Stimulated activated CD4-positive, alpha-beta T cell treated with anti-CD3 and anti-CD28 coated beads, Interleukin-2, amount 100 ng/mL, for 24 hours (primary cell): ENCODE data around the gene GARRE1.
A peak's percentile ranks its signal among the peaks of the same experiment; 100 is the strongest.
"Not testable (repeated sequence)": the region's sequence is repeated elsewhere in the genome, so short reads cannot be mapped to it uniquely, and the experiment has no call there.

Source experiments
- DNase-seq, 2 donors: peaks; one replicate each; pipeline ENCODE4 v3.0.0-alpha.2; 2020

The GARRE1 gene

DNA sequence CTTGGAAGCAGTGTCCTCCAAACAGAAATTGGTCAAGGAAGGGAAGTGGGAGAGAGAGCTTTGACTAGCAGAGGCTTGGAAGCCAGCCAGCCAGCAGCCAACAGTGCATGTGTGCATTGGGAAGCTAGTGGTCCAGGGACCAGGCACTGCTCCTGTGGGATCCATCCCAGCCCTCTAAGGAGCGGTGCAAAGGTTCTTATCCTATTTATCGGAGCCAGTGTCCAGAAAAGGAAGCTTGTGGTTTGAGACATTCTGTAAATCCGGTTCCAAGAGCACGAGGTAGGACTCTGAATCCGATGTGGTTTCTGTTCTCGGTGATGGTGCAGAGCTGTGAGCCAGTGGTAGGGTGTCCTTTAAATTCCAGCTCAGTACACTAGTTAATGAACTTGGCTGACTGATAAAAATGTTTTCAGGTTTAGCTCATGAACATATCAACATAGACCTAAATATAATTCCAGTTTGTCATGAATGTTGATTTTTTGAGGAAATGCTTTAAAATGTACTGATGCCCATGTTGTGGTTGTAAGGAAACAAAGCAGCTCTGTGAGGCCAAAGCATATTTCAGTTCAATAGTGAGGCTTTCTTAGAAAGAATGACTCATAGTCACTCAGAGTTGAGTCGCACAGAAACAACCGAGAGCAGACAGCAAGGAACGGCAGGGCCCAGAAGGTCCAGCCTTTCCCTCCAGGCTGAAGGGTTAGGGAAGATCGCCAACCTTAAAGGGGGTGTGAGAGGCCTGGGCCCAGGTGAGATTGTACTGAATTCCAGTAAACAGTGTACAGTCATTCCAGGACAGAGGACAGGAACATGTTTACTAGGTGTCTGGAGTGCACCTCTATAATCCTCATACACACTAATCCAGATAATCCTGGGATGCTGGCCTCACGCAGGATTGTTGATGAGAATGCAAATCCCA is 21.5 kb upstream of the GARRE1 start:
- DNase-seq, result peak; percentile 24 to 26

GRCh38 chr19:34235425-34235940 is 18.9 kb upstream of the GARRE1 start:
- DNase-seq, result no peak

GRCh38 chr19:34236035-34236987 is 18.0 kb upstream of the GARRE1 start:
- no peak for DNase-seq

- no peak for DNase-seq
These were observed 17.1 kb upstream of the GARRE1 start for GRCh38 chr19:34237283-34237682.

DNA sequence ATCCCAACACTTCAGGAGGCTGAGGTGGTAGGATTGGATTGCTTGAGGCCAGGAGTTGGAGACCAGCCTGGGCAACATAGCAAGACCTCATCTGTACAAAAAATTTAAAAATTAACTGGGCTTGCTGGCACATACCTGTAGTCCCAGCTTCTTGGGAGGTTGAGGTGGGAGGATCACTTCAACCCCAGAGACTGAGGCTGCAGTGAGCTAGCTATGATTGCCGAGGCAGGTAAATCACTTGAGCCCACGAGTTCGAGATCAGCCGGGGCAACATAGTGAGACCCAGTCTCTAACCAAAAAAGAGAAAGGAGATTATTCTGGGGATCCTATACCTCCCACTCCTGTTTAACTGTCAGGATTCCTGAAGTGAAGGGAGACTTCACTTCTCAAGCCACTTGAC is 16.4 kb upstream of the GARRE1 start:
- no peak for DNase-seq

DNA sequence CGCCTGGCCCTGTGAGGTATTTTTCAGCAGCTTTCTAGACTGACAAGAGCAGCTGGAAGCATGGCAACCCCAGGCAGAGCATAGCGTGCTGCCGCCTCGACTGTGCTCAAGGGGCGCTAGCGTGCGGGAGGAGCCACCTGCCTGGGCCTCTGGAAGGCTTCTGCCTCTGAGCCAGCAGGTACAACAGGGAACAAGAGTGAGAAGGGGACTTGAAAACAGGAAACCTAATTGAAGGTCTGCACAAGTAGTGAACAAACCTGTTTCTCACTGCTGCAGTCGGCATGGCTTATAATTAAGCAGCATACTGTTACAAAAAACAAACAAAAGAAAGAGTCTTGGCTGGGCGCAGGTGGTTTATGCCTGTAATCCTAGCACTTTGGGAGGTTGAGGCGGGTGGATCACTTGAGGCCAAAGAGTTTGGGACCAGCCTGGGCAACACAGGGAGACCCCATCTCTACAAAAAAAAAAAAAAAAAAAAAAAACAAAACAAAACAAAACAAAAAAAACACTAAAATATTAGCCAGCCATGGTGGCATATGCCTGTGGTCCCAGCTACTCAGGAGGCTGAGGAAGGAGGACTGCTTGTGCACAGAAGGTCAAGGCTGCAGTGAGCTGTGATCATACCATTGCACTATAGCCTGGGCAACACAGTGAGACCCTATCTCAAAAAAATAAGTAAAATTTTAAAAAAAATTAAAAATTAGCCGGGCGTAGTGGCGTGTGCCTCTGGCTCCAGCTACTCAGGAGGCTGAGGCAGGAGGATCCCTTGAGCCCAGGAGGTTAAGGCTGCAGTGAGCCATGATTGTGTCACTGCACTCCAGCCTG is 12.6 kb upstream of the GARRE1 start:
- peak in 1 of 2 donors; percentile 31 for DNase-seq

- DNase-seq, result not testable (repeated sequence)
These were observed 11.0 kb upstream of the GARRE1 start for GRCh38 chr19:34243138-34243875.

GRCh38 chr19:34243876-34244578 is 10.3 kb upstream of the GARRE1 start:
- DNase-seq, result no peak

DNA sequence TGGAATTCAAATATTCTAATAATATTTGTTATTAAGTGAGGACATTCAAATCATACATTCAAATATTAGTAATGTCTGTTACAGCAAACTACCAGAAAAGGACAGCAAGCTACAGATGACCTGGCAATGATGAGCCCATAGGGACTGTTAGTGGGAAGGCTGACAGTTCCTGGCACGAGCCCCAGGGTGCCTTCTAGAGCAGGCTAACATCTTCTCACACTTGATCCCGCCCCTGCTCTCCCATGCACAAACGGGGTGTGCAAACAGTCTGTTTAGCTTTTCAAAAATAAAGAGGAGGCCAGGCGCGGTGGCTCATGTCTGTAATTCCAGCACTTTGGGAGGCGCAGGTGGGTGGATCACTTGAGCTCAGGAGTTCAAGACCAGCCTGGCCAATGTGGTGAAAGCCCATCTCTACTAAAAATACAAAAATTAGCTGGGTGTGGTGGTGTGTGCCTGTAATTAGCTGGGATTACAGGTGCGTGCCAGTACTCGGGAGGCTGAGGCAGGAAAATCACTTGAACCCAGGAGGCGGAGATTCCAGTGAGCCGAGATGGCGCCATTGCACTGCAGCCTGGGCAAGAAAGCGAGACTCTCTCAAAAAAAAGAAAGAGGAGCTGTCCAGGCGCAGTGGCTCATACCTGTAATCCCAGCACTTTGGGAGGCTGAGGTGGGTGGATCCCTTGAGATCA is 9.6 kb upstream of the GARRE1 start:
- DNase-seq, result no peak

DNA sequence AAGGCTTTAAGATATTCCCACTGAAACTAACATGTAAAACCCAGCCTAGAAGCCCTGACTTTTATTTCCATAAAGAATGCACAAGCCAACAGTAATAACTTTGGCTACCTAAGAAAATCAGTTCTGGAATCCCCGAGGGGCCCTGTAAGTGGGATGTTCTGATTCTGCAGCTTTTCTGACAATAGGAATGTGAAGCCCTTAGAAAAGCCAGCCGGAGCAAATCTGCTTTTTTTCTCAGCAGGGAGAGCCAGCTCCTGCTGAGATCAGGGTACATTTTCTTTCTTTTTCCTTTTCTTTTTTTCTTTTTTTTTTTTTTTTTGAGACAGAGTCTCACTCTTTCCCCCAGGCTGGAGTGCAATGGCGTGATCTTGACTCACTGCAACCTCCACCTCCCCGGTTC is 8.0 kb upstream of the GARRE1 start:
- DNase-seq, result no peak

DNA sequence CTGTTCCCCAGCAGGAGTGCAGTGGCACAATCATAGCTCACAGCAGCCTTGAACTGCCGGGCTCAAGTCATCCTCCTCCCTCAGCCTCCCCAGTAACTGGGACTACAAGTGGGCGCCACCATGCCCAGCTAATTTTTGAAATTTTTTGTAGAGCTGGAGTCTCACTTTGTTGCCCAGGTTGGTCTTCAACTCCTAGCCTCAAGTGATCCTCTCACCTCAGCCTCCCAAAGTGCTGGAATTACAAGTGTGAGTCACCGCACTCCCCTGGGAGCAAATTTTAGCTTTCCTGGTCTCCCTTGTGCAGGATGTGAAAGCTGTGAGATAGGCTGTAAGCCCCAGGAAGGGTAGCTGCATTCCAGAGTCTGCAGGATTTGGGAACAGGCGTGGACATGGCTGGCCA is 5.4 kb upstream of the GARRE1 start:
- no peak for DNase-seq

- DNase-seq, result not testable (repeated sequence)
These were observed 1.2 kb upstream of the GARRE1 start for GRCh38 chr19:34253167-34253566.

- DNase-seq, result not testable (repeated sequence)
These were observed 691 bp upstream of the GARRE1 start for GRCh38 chr19:34253681-34254045.

- peak; percentile 39 to 54 for DNase-seq
These were observed 511 bp downstream of the GARRE1 start for GRCh38 chr19:34254698-34255432.

GRCh38 chr19:34255546-34255945 is 1.2 kb downstream of the GARRE1 start:
- DNase-seq, result no peak

DNA sequence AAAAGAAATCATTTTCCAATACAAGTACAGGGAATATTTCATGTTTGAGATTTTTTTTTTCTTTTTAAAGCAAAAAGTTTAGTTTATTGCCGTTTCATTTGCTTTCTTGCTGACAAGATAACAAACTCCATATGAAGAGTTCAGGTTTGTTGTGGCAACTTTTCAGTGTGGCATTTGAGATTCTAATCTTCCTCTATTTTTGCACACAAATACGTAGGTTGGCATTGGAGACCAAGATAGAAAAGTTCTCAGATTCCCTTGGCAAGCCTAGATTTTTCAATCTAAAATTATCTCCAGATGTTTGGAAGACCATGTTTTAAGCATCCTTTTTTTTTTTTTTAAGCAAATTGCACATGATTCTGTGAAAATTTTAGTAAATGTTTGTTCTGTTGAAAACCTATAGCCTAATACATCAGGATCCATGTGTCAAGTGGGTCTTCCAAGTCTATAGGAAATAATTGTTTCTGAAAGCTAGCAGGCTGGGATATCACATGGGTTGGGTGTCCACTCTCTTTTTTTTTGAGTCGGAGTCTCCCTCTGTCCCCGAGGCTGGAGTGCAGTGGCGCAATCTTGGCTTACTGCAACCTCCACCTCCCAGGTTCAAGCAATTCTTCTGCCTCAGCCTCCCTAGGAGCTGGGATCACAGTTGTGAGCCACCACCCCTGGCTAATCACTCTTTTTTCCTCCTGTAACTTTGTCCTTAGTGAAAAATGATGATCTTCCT is 2.6 kb downstream of the GARRE1 start:
- DNase-seq, result no peak

GRCh38 chr19:34257559-34257924 is 3.2 kb downstream of the GARRE1 start:
- no peak for DNase-seq

GRCh38 chr19:34259367-34260095 is 5.2 kb downstream of the GARRE1 start:
- DNase-seq, result no peak
